GM12874 (cell line): ENCODE data around the gene BCAS4.

Experiments
- TF ChIP-seq, protein P1 (sequence below): IDR thresholded peaks from 2 replicates; pipeline ENCODE4 v1.5.1; 2011; ENCODE audit warnings: low read depth, mild to moderate bottlenecking, control low read depth, low read length, moderate library complexity; ENCODE audit not compliant: insufficient read depth

BCAS4 gene

DNA sequence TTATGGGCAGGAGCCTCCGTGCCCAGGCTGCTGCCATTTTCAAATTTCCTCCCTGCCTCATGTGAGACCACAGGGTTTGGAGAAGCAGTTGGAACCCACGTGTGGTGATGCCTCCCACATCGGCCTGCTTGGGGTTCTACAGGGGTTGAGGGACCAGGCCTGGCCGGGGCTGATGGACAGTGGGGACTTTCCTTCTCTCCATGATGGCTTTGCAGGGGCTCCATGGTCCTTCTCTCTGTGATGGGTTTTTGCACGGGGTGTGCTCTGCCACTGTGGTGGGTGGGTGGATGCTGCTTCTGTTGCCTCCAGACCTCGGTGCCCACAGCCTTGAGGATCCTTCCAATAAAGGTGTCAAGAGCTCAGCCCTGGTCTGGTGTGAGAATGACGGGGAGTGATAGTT is 82.0 kb downstream of the BCAS4 start:
- TF ChIP-seq, protein P1, sequence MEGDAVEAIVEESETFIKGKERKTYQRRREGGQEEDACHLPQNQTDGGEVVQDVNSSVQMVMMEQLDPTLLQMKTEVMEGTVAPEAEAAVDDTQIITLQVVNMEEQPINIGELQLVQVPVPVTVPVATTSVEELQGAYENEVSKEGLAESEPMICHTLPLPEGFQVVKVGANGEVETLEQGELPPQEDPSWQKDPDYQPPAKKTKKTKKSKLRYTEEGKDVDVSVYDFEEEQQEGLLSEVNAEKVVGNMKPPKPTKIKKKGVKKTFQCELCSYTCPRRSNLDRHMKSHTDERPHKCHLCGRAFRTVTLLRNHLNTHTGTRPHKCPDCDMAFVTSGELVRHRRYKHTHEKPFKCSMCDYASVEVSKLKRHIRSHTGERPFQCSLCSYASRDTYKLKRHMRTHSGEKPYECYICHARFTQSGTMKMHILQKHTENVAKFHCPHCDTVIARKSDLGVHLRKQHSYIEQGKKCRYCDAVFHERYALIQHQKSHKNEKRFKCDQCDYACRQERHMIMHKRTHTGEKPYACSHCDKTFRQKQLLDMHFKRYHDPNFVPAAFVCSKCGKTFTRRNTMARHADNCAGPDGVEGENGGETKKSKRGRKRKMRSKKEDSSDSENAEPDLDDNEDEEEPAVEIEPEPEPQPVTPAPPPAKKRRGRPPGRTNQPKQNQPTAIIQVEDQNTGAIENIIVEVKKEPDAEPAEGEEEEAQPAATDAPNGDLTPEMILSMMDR: no peak

DNA sequence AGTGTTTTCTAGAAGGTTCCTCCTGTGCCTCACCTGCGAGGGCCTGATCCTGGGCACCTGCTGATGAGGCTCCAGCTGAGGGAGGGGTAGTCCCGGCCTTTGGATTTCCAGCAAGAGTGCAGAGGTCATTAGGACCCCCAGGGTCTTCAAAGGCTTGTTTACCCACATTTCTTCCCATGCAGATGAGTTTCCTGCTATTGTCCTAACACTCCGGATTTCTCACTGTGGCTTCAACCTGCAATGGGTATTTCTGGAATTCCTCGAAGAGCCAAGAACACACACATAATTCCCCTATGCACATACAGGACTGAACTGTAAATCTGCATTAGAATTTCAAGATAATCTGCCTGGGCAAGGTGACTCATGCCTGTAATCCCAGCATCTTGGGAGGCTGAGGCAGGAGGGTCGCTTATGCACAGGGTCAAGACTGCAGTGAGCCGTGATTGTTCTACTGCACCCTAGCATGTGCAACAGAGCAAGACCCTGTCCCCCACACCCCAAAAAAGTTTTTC is 82.4 kb downstream of the BCAS4 start:
- TF ChIP-seq, protein P1: no peak

DNA sequence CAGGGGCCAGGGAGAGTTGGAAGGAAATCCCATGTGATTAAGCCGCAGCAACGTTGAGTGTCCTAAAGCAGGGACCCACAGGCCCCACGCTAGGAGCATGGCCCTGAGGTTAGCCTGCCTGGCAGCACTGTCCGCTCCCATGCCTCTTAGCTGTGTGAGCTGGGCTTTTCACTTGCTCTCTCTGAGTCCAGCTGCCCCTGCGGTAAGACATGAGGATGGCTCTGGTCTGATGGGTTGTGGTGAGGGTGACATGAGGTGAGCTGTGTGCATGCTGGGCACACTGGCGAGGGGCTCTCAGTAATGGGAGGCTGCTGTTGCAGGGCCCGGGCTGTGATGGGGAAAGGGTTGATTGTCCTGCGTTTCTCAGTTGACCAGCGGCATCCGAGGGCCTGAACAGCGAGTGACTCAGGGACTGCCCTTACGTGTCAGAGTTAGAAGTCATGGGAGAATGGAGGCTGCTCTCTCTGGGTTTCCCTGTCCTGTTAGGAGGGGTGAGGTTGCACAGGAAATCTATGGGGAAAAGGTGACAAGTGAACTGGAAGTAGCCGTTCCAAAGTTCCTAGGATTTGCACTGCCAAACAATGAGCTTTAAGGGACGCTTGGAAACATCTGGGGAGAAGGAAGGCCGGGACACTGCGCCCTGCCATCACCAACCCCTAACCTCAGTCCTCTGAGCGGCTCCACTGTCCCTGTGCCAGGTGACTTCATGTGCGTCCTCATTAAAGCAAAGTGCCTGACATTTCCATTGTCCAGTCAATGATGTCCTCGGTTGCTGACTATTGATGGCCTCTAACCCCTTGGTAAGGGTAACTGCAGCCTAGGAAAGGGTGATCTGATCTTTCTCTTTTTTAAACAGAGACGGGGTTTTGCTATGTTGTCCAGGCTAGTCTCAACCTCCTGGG is 85.0 kb downstream of the BCAS4 start:
- TF ChIP-seq, protein P1: no peak

DNA sequence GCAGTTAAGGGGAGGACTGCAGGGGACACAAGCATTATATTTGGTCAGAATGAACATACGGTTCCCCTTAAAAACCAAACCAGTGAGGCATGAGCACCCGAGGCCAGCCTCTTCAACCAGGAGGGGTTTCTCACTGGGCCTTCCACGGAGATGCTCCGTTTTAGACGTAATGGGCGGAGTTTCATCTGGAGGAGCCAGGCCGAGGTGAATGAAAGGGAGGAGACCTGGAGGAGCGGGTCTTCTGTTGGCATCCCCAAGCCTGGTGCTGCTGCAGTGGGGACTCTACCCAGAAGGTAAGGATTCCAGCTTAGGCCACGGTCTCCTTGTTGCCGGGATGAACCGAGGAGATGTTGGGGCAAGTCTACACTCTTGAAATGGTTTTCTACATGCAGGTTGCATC is 89.0 kb downstream of the BCAS4 start:
- TF ChIP-seq, protein P1: no peak

DNA sequence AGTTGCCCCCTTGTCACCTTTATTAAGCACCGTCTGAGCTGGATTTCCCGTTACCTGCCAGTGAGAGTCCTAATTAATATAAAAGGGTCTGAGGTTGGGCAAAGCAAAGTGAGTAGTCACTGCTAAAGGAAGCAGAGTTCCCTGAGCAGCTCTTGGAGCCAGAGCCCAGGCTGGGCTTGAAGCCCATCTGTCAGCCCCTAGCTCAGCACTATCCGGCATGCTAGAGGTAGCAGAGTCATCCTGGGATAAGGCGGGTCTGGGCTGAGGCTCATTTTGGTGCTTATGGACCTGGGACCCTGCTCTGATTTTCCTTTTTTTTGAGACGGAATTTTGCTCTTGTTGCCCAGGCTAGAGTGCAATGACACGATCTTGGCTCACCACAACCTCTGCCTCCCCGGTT is 90.2 kb downstream of the BCAS4 start:
- TF ChIP-seq, protein P1: no peak

DNA sequence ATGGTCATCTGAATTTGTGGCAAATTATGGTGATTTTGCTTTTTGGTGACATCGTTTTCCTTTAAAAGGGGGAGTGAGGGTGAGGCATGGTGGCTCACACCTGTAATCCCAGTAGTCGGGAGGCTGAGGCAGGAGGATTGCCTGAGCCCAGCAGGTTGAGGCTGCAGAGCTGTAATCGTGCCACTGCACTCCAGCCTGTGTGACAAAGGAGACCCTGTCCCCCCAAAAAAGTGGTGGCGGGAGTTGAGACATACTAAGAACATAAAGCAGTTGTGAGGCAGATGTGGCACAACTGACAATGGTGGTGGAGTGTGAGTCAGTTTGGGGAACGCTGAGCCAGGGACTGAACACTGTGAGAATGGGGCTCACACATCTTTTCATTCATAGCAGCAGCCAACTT is 90.9 kb downstream of the BCAS4 start:
- TF ChIP-seq, protein P1: no peak

DNA sequence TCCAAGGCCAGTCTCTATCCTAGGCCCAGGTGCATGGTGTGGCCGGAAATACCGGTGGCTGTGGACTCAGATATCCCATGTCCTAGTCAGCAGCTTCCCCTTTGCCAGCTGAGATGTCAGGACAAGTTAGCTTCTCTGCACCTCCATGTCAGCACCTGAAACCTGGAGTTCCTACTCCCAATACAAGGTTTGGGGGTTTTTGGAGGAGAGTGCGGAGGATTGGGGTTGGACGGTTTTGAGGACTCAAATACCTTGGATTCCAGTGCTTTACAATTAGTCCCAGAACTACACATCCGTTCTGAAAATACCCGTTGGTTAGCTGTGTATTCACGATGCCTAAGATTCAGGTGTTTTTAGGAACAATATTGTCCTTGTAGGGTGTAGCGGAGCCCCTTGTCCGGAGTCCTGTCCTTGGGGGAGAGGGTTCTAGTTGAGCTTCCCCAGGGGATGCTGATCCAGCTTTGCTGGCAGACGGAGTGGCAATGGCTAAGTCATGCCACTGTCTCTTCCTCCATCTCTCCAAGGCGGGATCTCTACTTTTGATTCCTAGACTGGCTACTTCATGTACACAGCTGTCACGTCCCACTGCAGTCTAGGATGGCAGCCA is 91.4 kb downstream of the BCAS4 start:
- TF ChIP-seq, protein P1: no peak
